Measurements from ENCODE around the gene PSME1. TPM values are rescaled to one million over a fixed set of nuclear protein-coding genes. Genes with fewer than 3 reads are reported as not detected.

The PSME1 gene
- polyA plus RNA-seq, 1 donor from 2014 or later = 55.8 TPM

- Histone ChIP-seq H3K9ac (ENCODE audit: low read length) (no peak overlapping the region), H4K20me1 (ENCODE audit: insufficient read depth) (no peaks in the 10 kb centered on the region), H3K4me2 (ENCODE audit: low read length) (no peak overlapping the region), H3K79me2 (replicated peaks; ENCODE audit: insufficient read depth, low read length) (no peaks in the 10 kb centered on the region), H3K4me3 (ENCODE audit: low read length) (no peak overlapping the region), H3K36me3 (ENCODE audit: insufficient read depth, low read length) (no peaks in the 10 kb centered on the region), H3F3A (ENCODE audit: insufficient read depth, low read length, poor library complexity, severe bottlenecking) (no peaks in the 10 kb centered on the region), H3K27me3 (ENCODE audit: insufficient read depth, low read depth, low read length) (no peaks in the 10 kb centered on the region), H3K27ac (ENCODE audit: low read length) (no peak overlapping the region), H3K9me2 (ENCODE audit: insufficient read depth, low read length) (no peaks in the 10 kb centered on the region), H2AFZ (ENCODE audit: low read depth, low read length) (no peak overlapping the region), H3K9me3 (ENCODE audit: low read length) (no peaks in the 10 kb centered on the region)
- TF ChIP-seq TAF1 (IDR thresholded peaks at IDR 0.05; ENCODE audit: low read depth) = no peak
- no peak for TF ChIP-seq POLR2AphosphoS5 (IDR thresholded peaks at IDR 0.05)
- no peak for TF ChIP-seq EZH2 (IDR thresholded peaks at IDR 0.05; ENCODE audit: borderline replicate concordance, insufficient read depth, low read length, poor library complexity, severe bottlenecking)
- no peak for TF ChIP-seq SMC3 (conservative IDR thresholded peaks at IDR 0.05; ENCODE audit: poor library complexity)
- TF ChIP-seq MXI1 (conservative IDR thresholded peaks at IDR 0.05; ENCODE audit: poor library complexity, severe bottlenecking) = no peak
- TF ChIP-seq CTCF (IDR thresholded peaks at IDR 0.05; ENCODE audit: poor library complexity, severe bottlenecking) = no peak
- TF ChIP-seq EP300 (conservative IDR thresholded peaks at IDR 0.05; ENCODE audit: poor library complexity, severe bottlenecking) = no peak
- TF ChIP-seq REST (IDR thresholded peaks at IDR 0.05; ENCODE audit: borderline replicate concordance) = no peak
- TF ChIP-seq RAD21 (conservative IDR thresholded peaks at IDR 0.05) = no peak
Observed at GRCh38 chr14:24106672-24107271, 29.2 kb upstream of the PSME1 start.

- no peaks in the 10 kb centered on the region for H3F3A ChIP-seq (ENCODE audit: insufficient read depth, low read length, poor library complexity, severe bottlenecking)
- no peaks in the 10 kb centered on the region for H4K20me1 ChIP-seq (ENCODE audit: insufficient read depth)
- no peak overlapping the region for H2AFZ ChIP-seq (ENCODE audit: low read depth, low read length)
- no peaks in the 10 kb centered on the region for H3K27me3 ChIP-seq (ENCODE audit: insufficient read depth, low read depth, low read length)
- H3K4me3 ChIP-seq (ENCODE audit: low read length) = no peak overlapping the region
- H3K9me3 ChIP-seq (ENCODE audit: low read length) = no peaks in the 10 kb centered on the region
- no peak overlapping the region for H3K4me2 ChIP-seq (ENCODE audit: low read length)
- H3K9ac ChIP-seq (ENCODE audit: low read length) = no peak overlapping the region
- H3K79me2 ChIP-seq (replicated peaks; ENCODE audit: insufficient read depth, low read length) = no peaks in the 10 kb centered on the region
- no peaks in the 10 kb centered on the region for H3K9me2 ChIP-seq (ENCODE audit: insufficient read depth, low read length)
- no peak for TF ChIP-seq EP300 (conservative IDR thresholded peaks at IDR 0.05; ENCODE audit: poor library complexity, severe bottlenecking)
- no peak for TF ChIP-seq MXI1 (conservative IDR thresholded peaks at IDR 0.05; ENCODE audit: poor library complexity, severe bottlenecking)
- TF ChIP-seq POLR2AphosphoS5 (IDR thresholded peaks at IDR 0.05) = no peak
- no peak for TF ChIP-seq REST (IDR thresholded peaks at IDR 0.05; ENCODE audit: borderline replicate concordance)
- no peak for TF ChIP-seq SMC3 (conservative IDR thresholded peaks at IDR 0.05; ENCODE audit: poor library complexity)
- TF ChIP-seq CTCF (IDR thresholded peaks at IDR 0.05; ENCODE audit: poor library complexity, severe bottlenecking) = no peak
- TF ChIP-seq RAD21 (conservative IDR thresholded peaks at IDR 0.05) = no peak
- TF ChIP-seq TAF1 (IDR thresholded peaks at IDR 0.05; ENCODE audit: low read depth) = no peak
- no peak for TF ChIP-seq EZH2 (IDR thresholded peaks at IDR 0.05; ENCODE audit: borderline replicate concordance, insufficient read depth, low read length, poor library complexity, severe bottlenecking)
- no peaks in the 10 kb centered on the region for H3K36me3 ChIP-seq (ENCODE audit: insufficient read depth, low read length)
- H3K27ac ChIP-seq (ENCODE audit: low read length) = no peak overlapping the region
Observed at GRCh38 chr14:24108336-24108874, 27.6 kb upstream of the PSME1 start.

Data from neural cell (in vitro differentiated cells).